ENCODE data around the gene PLXNA2. TPM values are rescaled to one million over a fixed set of nuclear protein-coding genes. Genes with fewer than 3 reads are reported as not detected.

The PLXNA2 gene
- total RNA-seq, 1 donor from 2014 or later: 0.82 TPM

DNA sequence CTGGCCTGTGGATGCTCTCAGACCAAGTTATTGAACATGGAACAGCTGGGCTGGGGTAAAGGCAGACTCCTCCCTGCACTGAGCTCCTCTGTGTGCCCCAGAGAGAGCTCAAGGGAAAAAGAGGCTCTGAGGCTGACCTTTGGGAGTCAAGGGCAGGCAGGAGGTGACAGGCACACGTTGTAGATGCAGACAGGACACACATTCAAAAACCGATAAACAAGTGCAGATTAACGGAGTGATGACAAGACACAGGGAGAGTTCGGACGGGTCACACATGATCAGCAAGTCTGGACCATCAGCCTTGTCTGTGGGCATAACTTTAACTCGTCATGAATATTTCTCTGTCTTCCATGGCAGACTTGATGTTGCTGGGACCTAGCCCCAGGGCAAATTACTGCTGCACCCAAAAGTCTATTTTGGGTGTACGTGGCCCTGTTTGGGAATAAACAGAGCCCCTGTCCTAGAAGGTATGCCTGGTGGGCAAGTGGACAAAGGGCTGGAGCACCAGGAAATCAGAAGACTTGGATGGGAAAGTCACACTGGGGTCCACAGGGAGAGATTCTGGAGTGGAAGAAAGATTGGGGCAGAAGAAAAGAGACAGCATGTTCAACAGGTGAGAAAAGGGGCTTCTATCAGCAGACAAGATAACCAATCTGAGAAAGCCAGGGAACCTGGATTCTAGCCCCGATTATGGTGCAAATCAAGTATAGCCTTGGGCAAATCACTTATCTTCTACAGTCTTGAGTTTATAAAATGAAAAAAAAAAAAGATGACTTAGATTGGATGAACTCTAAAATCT, 74.9 kb downstream of the PLXNA2 start:
- H3K27ac Mint-ChIP-seq: no peak overlapping the region
- H3K9me3 Mint-ChIP-seq: no peaks in the 10 kb centered on the region
- peaks cover 5% of the 10 kb centered on the region for H3K27me3 Mint-ChIP-seq
- DNase-seq (no peak), ATAC-seq (ENCODE audit: low read depth) (no peak)
- ChIA-PET CTCF (no interaction called here), POLR2A (no interaction called here)
- H3K4me1 Mint-ChIP-seq: no peaks in the 10 kb centered on the region
- no peak overlapping the region for H3K4me3 Mint-ChIP-seq
- TF ChIP-seq, protein P1, sequence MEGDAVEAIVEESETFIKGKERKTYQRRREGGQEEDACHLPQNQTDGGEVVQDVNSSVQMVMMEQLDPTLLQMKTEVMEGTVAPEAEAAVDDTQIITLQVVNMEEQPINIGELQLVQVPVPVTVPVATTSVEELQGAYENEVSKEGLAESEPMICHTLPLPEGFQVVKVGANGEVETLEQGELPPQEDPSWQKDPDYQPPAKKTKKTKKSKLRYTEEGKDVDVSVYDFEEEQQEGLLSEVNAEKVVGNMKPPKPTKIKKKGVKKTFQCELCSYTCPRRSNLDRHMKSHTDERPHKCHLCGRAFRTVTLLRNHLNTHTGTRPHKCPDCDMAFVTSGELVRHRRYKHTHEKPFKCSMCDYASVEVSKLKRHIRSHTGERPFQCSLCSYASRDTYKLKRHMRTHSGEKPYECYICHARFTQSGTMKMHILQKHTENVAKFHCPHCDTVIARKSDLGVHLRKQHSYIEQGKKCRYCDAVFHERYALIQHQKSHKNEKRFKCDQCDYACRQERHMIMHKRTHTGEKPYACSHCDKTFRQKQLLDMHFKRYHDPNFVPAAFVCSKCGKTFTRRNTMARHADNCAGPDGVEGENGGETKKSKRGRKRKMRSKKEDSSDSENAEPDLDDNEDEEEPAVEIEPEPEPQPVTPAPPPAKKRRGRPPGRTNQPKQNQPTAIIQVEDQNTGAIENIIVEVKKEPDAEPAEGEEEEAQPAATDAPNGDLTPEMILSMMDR (IDR thresholded peaks at IDR 0.05): no peak
- intact Hi-C loops (cut with micrococcal nuclease): no loop called here
- no peaks in the 10 kb centered on the region for H3K36me3 Mint-ChIP-seq (ENCODE audit: low read depth)

DNA sequence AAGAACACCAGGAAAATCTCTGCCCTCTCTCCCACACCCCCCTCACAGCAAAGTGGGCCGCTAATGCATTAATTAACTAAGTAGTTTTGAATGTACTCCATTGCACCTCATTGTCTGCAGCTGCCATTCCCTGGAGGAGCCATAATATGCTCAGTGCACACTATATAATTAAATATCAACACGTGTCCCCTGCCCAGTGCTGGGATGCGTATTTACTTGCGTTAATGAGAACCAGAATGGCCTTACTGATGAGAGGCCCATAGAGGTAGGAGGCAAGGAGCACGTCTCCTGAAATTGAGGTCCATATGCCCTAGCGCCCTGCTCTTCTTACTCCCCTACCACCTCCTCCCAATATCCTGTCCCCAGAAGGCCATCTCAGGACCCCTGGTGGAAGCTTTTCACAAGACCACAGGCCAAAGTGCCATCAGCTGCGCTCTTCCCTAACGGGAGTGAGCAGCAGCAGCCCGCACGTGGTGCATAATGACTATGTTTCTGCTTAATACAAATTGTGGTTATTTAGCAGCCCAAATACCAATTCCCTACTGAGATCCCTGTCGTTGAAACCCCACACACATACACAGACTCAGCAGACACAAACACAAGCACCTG, 76.8 kb downstream of the PLXNA2 start:
- Mint-ChIP-seq H3K4me3 (no peak overlapping the region), H3K36me3 (ENCODE audit: low read depth) (no peaks in the 10 kb centered on the region), H3K9me3 (no peaks in the 10 kb centered on the region), H3K4me1 (no peaks in the 10 kb centered on the region), H3K27ac (no peak overlapping the region), H3K27me3 (peaks cover 9% of the 10 kb centered on the region)
- POLR2A ChIA-PET: no interaction called here
- ATAC-seq (ENCODE audit: low read depth) (no peak), DNase-seq (no peak)
- TF ChIP-seq, protein P1 (IDR thresholded peaks at IDR 0.05): no peak
- CTCF ChIA-PET: no interaction called here
- intact Hi-C loops (cut with micrococcal nuclease): no loop called here

DNA sequence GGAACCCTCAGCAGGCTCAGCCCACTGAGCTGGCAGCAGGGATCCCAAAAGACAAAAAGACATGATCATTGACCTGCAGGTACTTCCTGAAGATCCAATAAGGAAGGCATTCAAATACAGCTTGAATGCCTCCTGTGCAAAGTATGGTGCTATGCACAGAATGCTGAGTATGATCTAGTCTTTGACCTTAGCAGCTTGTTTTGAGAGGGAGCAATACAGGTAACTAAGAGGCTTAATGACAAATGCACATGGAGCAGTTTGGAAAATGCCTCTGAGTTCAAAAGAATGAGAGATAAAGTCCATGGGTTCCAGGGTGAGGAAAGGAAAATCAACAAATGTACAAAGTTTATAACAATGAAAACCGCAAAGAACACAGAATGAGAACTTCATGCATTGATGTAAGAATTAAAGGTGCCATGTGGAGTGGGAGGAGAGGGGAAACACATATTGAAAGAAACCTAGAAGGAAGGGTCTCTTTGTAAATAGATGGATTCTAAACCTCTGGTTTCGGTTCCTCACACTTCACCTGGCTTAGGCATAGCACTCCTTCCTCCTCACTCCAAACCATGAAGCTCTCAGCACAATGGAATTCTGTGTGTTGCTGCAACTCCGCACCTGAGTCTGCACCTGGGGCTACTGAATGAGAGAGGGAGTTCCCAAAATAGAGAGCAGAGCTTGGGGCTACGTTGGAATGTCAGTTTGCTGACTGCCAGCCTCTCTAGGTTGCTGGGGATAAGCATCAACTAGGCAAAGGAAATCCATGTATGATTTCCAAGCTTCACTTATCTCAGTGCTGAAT, 77.6 kb downstream of the PLXNA2 start:
- POLR2A ChIA-PET: no interaction called here
- ATAC-seq (ENCODE audit: low read depth): no peak
- TF ChIP-seq, protein P1 (IDR thresholded peaks at IDR 0.05): no peak
- no peaks in the 10 kb centered on the region for H3K9me3 Mint-ChIP-seq
- H3K4me1 Mint-ChIP-seq: no peaks in the 10 kb centered on the region
- CTCF ChIA-PET: no interaction called here
- no peaks in the 10 kb centered on the region for H3K36me3 Mint-ChIP-seq (ENCODE audit: low read depth)
- DNase-seq: no peak
- peaks cover 15% of the 10 kb centered on the region for H3K27me3 Mint-ChIP-seq
- no peak overlapping the region for H3K27ac Mint-ChIP-seq
- intact Hi-C loops (cut with micrococcal nuclease): no loop called here
- no peak overlapping the region for H3K4me3 Mint-ChIP-seq

DNA sequence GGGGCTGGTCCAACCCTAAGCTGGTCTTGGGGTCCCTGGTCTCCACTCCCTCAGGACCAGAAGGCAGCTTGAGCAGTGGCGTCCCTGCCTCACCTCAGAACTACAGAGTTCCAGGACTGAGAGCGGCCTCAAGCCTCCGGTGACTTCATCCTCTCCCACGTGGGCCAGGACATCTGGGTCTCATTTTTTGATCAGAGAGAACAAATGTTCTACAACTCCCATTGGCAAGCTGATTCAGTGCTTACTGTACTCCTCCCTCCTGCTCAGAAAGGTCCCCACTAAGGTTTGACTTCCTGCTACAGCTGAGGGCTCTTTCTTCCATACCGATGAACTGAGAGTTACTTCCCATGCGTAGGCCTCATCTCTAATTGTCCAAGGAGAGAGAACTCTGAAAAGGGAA, 78.5 kb downstream of the PLXNA2 start:
- intact Hi-C loops (cut with micrococcal nuclease): no loop called here
- H3K4me3 Mint-ChIP-seq: no peak overlapping the region
- ChIA-PET POLR2A (no interaction called here), CTCF (no interaction called here)
- DNase-seq (no peak), ATAC-seq (ENCODE audit: low read depth) (no peak)
- no peaks in the 10 kb centered on the region for H3K36me3 Mint-ChIP-seq (ENCODE audit: low read depth)
- H3K9me3 Mint-ChIP-seq: no peaks in the 10 kb centered on the region
- TF ChIP-seq, protein P1 (IDR thresholded peaks at IDR 0.05): no peak
- peaks cover 15% of the 10 kb centered on the region for H3K27me3 Mint-ChIP-seq
- H3K27ac Mint-ChIP-seq: no peak overlapping the region
- no peaks in the 10 kb centered on the region for H3K4me1 Mint-ChIP-seq

DNA sequence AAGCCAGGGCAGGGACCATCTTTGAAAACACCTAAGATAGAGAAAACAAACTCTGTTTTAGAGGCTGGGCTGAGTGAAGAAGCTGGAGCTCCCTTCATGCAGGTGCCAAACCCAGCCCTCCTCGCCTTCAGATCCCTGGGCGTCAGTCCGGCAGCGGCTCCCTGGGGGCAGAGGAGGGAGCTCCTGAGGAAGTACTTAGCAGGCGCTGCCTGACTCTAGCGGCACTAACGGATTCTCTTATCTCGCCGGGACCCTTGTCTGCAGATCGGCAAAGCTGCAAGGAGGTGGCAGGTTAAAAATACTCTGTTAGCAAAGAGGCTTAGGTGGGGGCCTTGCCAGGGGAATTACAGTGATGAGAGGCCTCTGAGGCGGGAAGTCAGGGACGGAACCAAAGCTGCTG, 79.6 kb downstream of the PLXNA2 start:
- Mint-ChIP-seq H3K9me3 (no peaks in the 10 kb centered on the region), H3K27me3 (peaks cover 15% of the 10 kb centered on the region), H3K4me1 (no peaks in the 10 kb centered on the region), H3K4me3 (no peak overlapping the region), H3K27ac (no peak overlapping the region), H3K36me3 (ENCODE audit: low read depth) (no peaks in the 10 kb centered on the region)
- CTCF ChIA-PET: no interaction called here
- ATAC-seq (ENCODE audit: low read depth): no peak
- POLR2A ChIA-PET: no interaction called here
- TF ChIP-seq, protein P1 (IDR thresholded peaks at IDR 0.05): no peak
- DNase-seq: no peak
- intact Hi-C loops (cut with micrococcal nuclease): no loop called here

Data from activated B cell treated with CpG ODN at 0.5 μM for 24 hours (primary cell).